ENCODE measurements around the gene LGALS4. TPM values are rescaled to one million over a fixed set of nuclear protein-coding genes. Genes with fewer than 3 reads are reported as not detected.

The LGALS4 gene
- total and polyA plus RNA-seq, 9 of the 15 experiments (the other 6 are each of a cell fraction or from before 2014, with no cell fraction given): 0.08 to 1.1 (median 0.30) TPM; not detected in 3

GRCh38 chr19:38819231-38819920, 6.6 kb upstream of the LGALS4 start (continued):
- TF ChIP-seq ZFPM2 (CRISPR knock-in tag; IDR thresholded peaks at IDR 0.05): no peak
- TF ChIP-seq ZBTB11 (CRISPR knock-in tag; IDR thresholded peaks at IDR 0.05): no peak
- TF ChIP-seq AFF4 (CRISPR knock-in tag; IDR thresholded peaks at IDR 0.05): no peak
- no peak for TF ChIP-seq ZNF24 (IDR thresholded peaks at IDR 0.05)
- TF ChIP-seq ZNF197 (CRISPR knock-in tag; IDR thresholded peaks at IDR 0.05; ENCODE audit: low read depth): no peak
- TF ChIP-seq LEF1 (IDR thresholded peaks at IDR 0.05): peak; percentile 94
- peak; percentile 87 for TF ChIP-seq ZNF121 (CRISPR knock-in tag; conservative IDR thresholded peaks at IDR 0.05)
- TF ChIP-seq BCOR (IDR thresholded peaks at IDR 0.05): peak; percentile 53; the same call in 1 of the 2 replicates
- TF ChIP-seq ZEB2 (IDR thresholded peaks at IDR 0.05): peak; percentile 95
- TF ChIP-seq MEF2A (IDR thresholded peaks at IDR 0.05; ENCODE audit: control insufficient read depth, low read depth, low read length): peak; percentile 98
- TF ChIP-seq HOXB6 (CRISPR knock-in tag; IDR thresholded peaks at IDR 0.05; ENCODE audit: borderline replicate concordance): no peak
- 0 out of 4 replicates have a peak, but pooled peaks of 1 of the 2 experiments have one; percentile 20 for TF ChIP-seq MNT (conservative IDR thresholded peaks at IDR 0.05)
- TF ChIP-seq EWSR1 (IDR thresholded peaks at IDR 0.05; ENCODE audit: borderline replicate concordance, low read depth, partially characterized antibody): no peak
- TF ChIP-seq ETV1 (tag; conservative IDR thresholded peaks at IDR 0.05; ENCODE audit: low read depth): peak; percentile 87
